ENCODE results near the gene USP4. TPM values are rescaled to one million over a fixed set of nuclear protein-coding genes. Genes with fewer than 3 reads are reported as not detected.
"Not testable (repeated sequence)": the region's sequence is repeated elsewhere in the genome, so short reads cannot be mapped to it uniquely, and the experiment has no call there.

Gene USP4
- total and polyA plus RNA-seq, 2 donors from 2014 or later = 28.5 to 72.5 TPM

GRCh38 chr3:49349348-49350114 lies 9.7 kb upstream of the USP4 start:
- no peaks in the 10 kb centered on the region for H3K36me3 ChIP-seq (ENCODE audit: control insufficient read depth in 2 of 3, insufficient read depth in 3 of 3, low read length in 3 of 3)
- intact Hi-C loops (cut with DNase I) = no loop called here
- no peak overlapping the region for H3K27ac ChIP-seq (ENCODE audit: low read depth in 2 of 2, low read length in 2 of 2)
- H3K9me3 ChIP-seq (ENCODE audit: control insufficient read depth in 2 of 3, insufficient read depth in 1 of 3, low read length in 3 of 3) = no peaks in the 10 kb centered on the region
- H3K27me3 ChIP-seq (ENCODE audit: control insufficient read depth, insufficient read depth, low read length) = no peaks in the 10 kb centered on the region
- DNase-seq (no peak), FAIRE-seq (no peak)
- no peak overlapping the region for H3K4me3 ChIP-seq (ENCODE audit: low read length in 3 of 3)
- peaks cover 3 to 14% (median 9%) of the 10 kb centered on the region in 3 donors for H3K4me1 ChIP-seq (ENCODE audit: control insufficient read depth in 2 of 3, insufficient read depth in 2 of 3, low read depth in 1 of 3, low read length in 3 of 3)
- no peak overlapping the region for H3K9ac ChIP-seq (ENCODE audit: low read length in 3 of 3)
- TF ChIP-seq CTCF (IDR thresholded peaks at IDR 0.05; ENCODE audit: borderline replicate concordance, extremely low read depth, insufficient read depth) = no peak

- intact Hi-C loops (cut with DNase I); H3K4me3 ChIP-seq (ENCODE audit: low read length in 3 of 3); H3K27me3 ChIP-seq (ENCODE audit: control insufficient read depth, insufficient read depth, low read length); H3K36me3 ChIP-seq (ENCODE audit: control insufficient read depth in 2 of 3, insufficient read depth in 3 of 3, low read length in 3 of 3); H3K9ac ChIP-seq (ENCODE audit: low read length in 3 of 3); DNase-seq; H3K27ac ChIP-seq (ENCODE audit: low read depth in 2 of 2, low read length in 2 of 2); H3K9me3 ChIP-seq (ENCODE audit: control insufficient read depth in 2 of 3, insufficient read depth in 1 of 3, low read length in 3 of 3); FAIRE-seq: not testable (repeated sequence)
- peaks cover 3 to 14% (median 9%) of the 10 kb centered on the region in 3 donors for H3K4me1 ChIP-seq (ENCODE audit: control insufficient read depth in 2 of 3, insufficient read depth in 2 of 3, low read depth in 1 of 3, low read length in 3 of 3)
Observed at GRCh38 chr3:49348361-49348760, 8.5 kb upstream of the USP4 start.

- Histone ChIP-seq H3K27ac (ENCODE audit: low read depth in 2 of 2, low read length in 2 of 2) (no peak overlapping the region), H3K27me3 (ENCODE audit: control insufficient read depth, insufficient read depth, low read length) (no peaks in the 10 kb centered on the region), H3K9me3 (ENCODE audit: control insufficient read depth in 2 of 3, insufficient read depth in 1 of 3, low read length in 3 of 3) (no peaks in the 10 kb centered on the region), H3K36me3 (ENCODE audit: control insufficient read depth in 2 of 3, insufficient read depth in 3 of 3, low read length in 3 of 3) (no peaks in the 10 kb centered on the region), H3K4me3 (ENCODE audit: low read length in 3 of 3) (no peak overlapping the region), H3K4me1 (ENCODE audit: control insufficient read depth in 2 of 3, insufficient read depth in 2 of 3, low read depth in 1 of 3, low read length in 3 of 3) (peaks cover 3 to 6% (median 4%) of the 10 kb centered on the region in 3 donors), H3K9ac (ENCODE audit: low read length in 3 of 3) (no peak overlapping the region)
- intact Hi-C loops (cut with DNase I) = no loop called here
- no peak for TF ChIP-seq CTCF (IDR thresholded peaks at IDR 0.05; ENCODE audit: borderline replicate concordance, extremely low read depth, insufficient read depth)
- FAIRE-seq (no peak), DNase-seq (no peak)
Observed at GRCh38 chr3:49346797-49347251, 7.0 kb upstream of the USP4 start.

DNA sequence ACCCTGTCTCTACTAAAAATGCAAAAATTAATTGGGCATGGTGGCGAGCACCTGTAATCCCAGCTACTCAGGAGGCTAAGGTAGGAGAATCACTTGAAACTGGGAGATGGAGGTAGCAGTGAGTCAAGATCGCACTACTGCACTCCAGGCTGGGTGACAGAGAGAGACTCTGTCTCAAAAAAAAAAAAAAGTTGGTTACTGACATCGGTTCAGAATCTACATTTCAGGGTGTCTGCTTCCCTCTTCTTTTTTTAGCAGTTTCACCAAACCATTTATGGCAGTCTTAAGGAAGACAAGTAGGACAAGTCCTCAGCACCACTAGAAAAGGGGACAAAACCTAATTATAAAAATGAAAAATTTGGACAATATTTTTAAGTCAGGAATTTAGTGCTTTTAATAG lies 3.3 kb upstream of the USP4 start:
- H3K36me3 ChIP-seq (ENCODE audit: control insufficient read depth in 2 of 3, insufficient read depth in 3 of 3, low read length in 3 of 3) = no peaks in the 10 kb centered on the region
- TF ChIP-seq CTCF (IDR thresholded peaks at IDR 0.05; ENCODE audit: borderline replicate concordance, extremely low read depth, insufficient read depth) = no peak
- no peak overlapping the region for H3K9ac ChIP-seq (ENCODE audit: low read length in 3 of 3)
- FAIRE-seq (no peak), DNase-seq (no peak)
- no peak overlapping the region for H3K4me3 ChIP-seq (ENCODE audit: low read length in 3 of 3)
- H3K27ac ChIP-seq (ENCODE audit: low read depth in 2 of 2, low read length in 2 of 2) = no peak overlapping the region
- H3K4me1 ChIP-seq (ENCODE audit: control insufficient read depth in 2 of 3, insufficient read depth in 2 of 3, low read depth in 1 of 3, low read length in 3 of 3) = peaks cover 0 to 8% (median 6%) of the 10 kb centered on the region in 3 donors
- H3K27me3 ChIP-seq (ENCODE audit: control insufficient read depth, insufficient read depth, low read length) = no peaks in the 10 kb centered on the region
- intact Hi-C loops (cut with DNase I) = no loop called here
- H3K9me3 ChIP-seq (ENCODE audit: control insufficient read depth in 2 of 3, insufficient read depth in 1 of 3, low read length in 3 of 3) = no peaks in the 10 kb centered on the region
